Measurements from ENCODE around the gene TLN1. TPM values are rescaled to one million over a fixed set of nuclear protein-coding genes. Genes with fewer than 3 reads are reported as not detected.

Gene TLN1
- total RNA-seq, 2 donors from 2014 or later = 177 to 196 TPM

- H3K27ac ChIP-seq = peak overlapping the region; percentile 90
- peak overlapping the region; percentile 67 for H3K4me3 ChIP-seq
- no peak for DNase-seq
- no peaks in the 10 kb centered on the region for H3K36me3 ChIP-seq
- TF ChIP-seq, protein P1, sequence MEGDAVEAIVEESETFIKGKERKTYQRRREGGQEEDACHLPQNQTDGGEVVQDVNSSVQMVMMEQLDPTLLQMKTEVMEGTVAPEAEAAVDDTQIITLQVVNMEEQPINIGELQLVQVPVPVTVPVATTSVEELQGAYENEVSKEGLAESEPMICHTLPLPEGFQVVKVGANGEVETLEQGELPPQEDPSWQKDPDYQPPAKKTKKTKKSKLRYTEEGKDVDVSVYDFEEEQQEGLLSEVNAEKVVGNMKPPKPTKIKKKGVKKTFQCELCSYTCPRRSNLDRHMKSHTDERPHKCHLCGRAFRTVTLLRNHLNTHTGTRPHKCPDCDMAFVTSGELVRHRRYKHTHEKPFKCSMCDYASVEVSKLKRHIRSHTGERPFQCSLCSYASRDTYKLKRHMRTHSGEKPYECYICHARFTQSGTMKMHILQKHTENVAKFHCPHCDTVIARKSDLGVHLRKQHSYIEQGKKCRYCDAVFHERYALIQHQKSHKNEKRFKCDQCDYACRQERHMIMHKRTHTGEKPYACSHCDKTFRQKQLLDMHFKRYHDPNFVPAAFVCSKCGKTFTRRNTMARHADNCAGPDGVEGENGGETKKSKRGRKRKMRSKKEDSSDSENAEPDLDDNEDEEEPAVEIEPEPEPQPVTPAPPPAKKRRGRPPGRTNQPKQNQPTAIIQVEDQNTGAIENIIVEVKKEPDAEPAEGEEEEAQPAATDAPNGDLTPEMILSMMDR (IDR thresholded peaks at IDR 0.05) = no peak
- intact Hi-C loops (cut with DNase I) = no loop called here
- no peaks in the 10 kb centered on the region for H3K9me3 ChIP-seq
- H3K4me1 ChIP-seq = peaks cover 12% of the 10 kb centered on the region
- H3K9ac ChIP-seq (ENCODE audit: low read depth in 2 of 2, low read length in 2 of 2) = peak overlapping the region; percentile 97 to 99
- no peaks in the 10 kb centered on the region for H3K27me3 ChIP-seq
Measured at GRCh38 chr9:35748242-35748857, 16.4 kb upstream of the TLN1 start.

- peaks cover 12% of the 10 kb centered on the region for H3K4me1 ChIP-seq
Measured at GRCh38 chr9:35746583-35746982, 14.6 kb upstream of the TLN1 start.

GRCh38 chr9:35745569-35745968 lies 13.6 kb upstream of the TLN1 start:
- DNase-seq = no peak
- intact Hi-C loops (cut with DNase I) = no loop called here
- H3K4me3 ChIP-seq = peak overlapping the region; percentile 67
- no peaks in the 10 kb centered on the region for H3K36me3 ChIP-seq
- no peak overlapping the region for H3K27ac ChIP-seq
- peaks cover 12% of the 10 kb centered on the region for H3K4me1 ChIP-seq
- TF ChIP-seq, protein P1 (IDR thresholded peaks at IDR 0.05) = no peak
- H3K9ac ChIP-seq (ENCODE audit: low read depth in 2 of 2, low read length in 2 of 2) = peak overlapping the region in 1 of 2 donors; percentile 62
- H3K9me3 ChIP-seq = no peaks in the 10 kb centered on the region
- H3K27me3 ChIP-seq = no peaks in the 10 kb centered on the region

More at GRCh38 chr9:35746583-35746982, 14.6 kb upstream of the TLN1 start:
- DNase-seq = peak; percentile 81
- Histone ChIP-seq H3K36me3 (no peaks in the 10 kb centered on the region), H3K9ac (ENCODE audit: low read depth in 2 of 2, low read length in 2 of 2) (peak overlapping the region; percentile 52 to 99), H3K9me3 (no peaks in the 10 kb centered on the region), H3K27me3 (no peaks in the 10 kb centered on the region), H3K27ac (peak overlapping the region; percentile 90), H3K4me3 (peak overlapping the region; percentile 67)
- intact Hi-C loops (cut with DNase I) = no loop called here
- TF ChIP-seq, protein P1 (IDR thresholded peaks at IDR 0.05) = no peak

DNA sequence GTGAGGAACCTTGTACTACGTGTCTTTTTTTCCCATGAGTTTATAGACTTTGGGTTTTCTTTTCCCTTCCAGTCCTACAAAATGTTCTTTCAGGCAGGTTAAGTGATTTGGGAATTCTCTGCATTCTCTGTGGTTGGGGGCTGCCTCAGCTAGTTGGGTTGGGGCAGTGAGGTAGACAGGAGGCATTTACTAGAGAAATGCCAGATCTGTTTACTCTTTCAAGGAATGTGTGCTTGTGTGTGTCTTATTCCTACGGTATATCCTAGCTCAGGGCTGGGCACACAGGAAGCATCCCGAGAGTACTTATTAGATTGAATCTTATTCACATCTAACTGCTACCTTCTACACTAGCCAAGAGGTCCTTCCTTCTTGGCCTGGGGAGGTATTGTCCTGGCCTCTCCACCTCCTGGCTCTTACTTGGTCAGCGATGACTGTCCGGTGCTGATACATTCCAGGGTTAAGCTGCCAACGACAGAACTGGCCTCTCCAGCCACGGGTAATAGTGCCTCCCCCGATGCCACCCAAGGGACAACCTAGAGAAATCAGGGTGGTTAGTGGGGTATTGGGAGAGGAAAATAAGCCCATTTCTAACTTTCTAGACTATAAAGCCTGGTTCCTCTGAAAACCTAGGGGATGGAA lies 12.0 kb upstream of the TLN1 start:
- H3K36me3 ChIP-seq = peaks cover 6% of the 10 kb centered on the region
- H3K4me1 ChIP-seq = peaks cover 12% of the 10 kb centered on the region
- intact Hi-C loops (cut with DNase I) = no loop called here
- no peak overlapping the region for H3K27ac ChIP-seq
- H3K27me3 ChIP-seq = no peaks in the 10 kb centered on the region
- H3K9ac ChIP-seq (ENCODE audit: low read depth in 2 of 2, low read length in 2 of 2) = peak overlapping the region in 1 of 2 donors; percentile 26
- no peaks in the 10 kb centered on the region for H3K9me3 ChIP-seq
- no peak overlapping the region for H3K4me3 ChIP-seq
- no peak for DNase-seq
- TF ChIP-seq, protein P1 (IDR thresholded peaks at IDR 0.05) = no peak

GRCh38 chr9:35743452-35743851 lies 11.5 kb upstream of the TLN1 start:
- no peak overlapping the region for H3K27ac ChIP-seq
- peaks cover 12% of the 10 kb centered on the region for H3K4me1 ChIP-seq
- H3K36me3 ChIP-seq = peaks cover 6% of the 10 kb centered on the region
- no peak overlapping the region for H3K4me3 ChIP-seq
- no peaks in the 10 kb centered on the region for H3K9me3 ChIP-seq
- no peaks in the 10 kb centered on the region for H3K27me3 ChIP-seq
- intact Hi-C loops (cut with DNase I) = no loop called here
- no peak for DNase-seq
- H3K9ac ChIP-seq (ENCODE audit: low read depth in 2 of 2, low read length in 2 of 2) = no peak overlapping the region
- TF ChIP-seq, protein P1 (IDR thresholded peaks at IDR 0.05) = no peak

Data from colonic mucosa (tissue), 4 donors.